Activated CD8-positive, alpha-beta T cell treated with anti-CD3 and anti-CD28 coated beads, Interleukin-2, amount 10 ng/mL, durations not matched to agents 7 days and 5 days (primary cell): ENCODE measurements around the gene HMGXB4. TPM values are rescaled to one million over a fixed set of nuclear protein-coding genes. Genes with fewer than 3 reads are reported as not detected.

ENCODE experiments used
- ATAC-seq: fragments of 150-1000 bp; cut with Tn5 transposase; one replicate; pipeline ENCODE4 v1.10.0; 2021; ENCODE audit warnings: moderate library complexity
- CTCF ChIA-PET: fragments of 350-600 bp; sonication (Branson Sonifier 250); formaldehyde crosslinking; loops from one replicate; lab custom pipeline; 2021; ENCODE audit warnings: antibody characterized with exemption; lab: Charles Lee
- POLR2A ChIA-PET: fragments of 350-600 bp; sonication (Branson Sonifier 250); formaldehyde crosslinking; loops from one replicate; lab custom pipeline; 2021; ENCODE audit warnings: antibody characterized with exemption; lab: Charles Lee
- DNase-seq: peaks from one replicate; pipeline ENCODE4 v3.0.0-alpha.2; 2020
- H3K27ac Mint-ChIP-seq: one replicate; pipeline ENCODE4 v1.8.0; 2021; ENCODE audit warnings: mild to moderate bottlenecking, mixed read lengths
- H3K27me3 Mint-ChIP-seq: one replicate; pipeline ENCODE4 v1.8.0; 2021; ENCODE audit warnings: low read depth, mixed read lengths
- H3K36me3 Mint-ChIP-seq: one replicate; pipeline ENCODE4 v1.8.0; 2021; ENCODE audit warnings: low read depth, mixed read lengths
- H3K4me1 Mint-ChIP-seq: one replicate; pipeline ENCODE4 v1.8.0; 2021; ENCODE audit warnings: low read depth, mixed read lengths
- H3K4me3 Mint-ChIP-seq: one replicate; pipeline ENCODE4 v1.8.0; 2021; ENCODE audit warnings: mild to moderate bottlenecking, mixed read lengths
- H3K9me3 Mint-ChIP-seq: one replicate; pipeline ENCODE4 v1.8.0; 2022; ENCODE audit warnings: mixed read lengths; ENCODE audit not compliant: insufficient read depth
- total RNA-seq, 2 experiments: library from RNA; stranded (reverse); gene quantifications; one replicate each; pipeline ENCODE4 v1.2.3, GENCODE V29; 2021

HMGXB4 gene
- total RNA-seq, 2 experiments from 2014 or later = 34.0 to 36.0 TPM

DNA sequence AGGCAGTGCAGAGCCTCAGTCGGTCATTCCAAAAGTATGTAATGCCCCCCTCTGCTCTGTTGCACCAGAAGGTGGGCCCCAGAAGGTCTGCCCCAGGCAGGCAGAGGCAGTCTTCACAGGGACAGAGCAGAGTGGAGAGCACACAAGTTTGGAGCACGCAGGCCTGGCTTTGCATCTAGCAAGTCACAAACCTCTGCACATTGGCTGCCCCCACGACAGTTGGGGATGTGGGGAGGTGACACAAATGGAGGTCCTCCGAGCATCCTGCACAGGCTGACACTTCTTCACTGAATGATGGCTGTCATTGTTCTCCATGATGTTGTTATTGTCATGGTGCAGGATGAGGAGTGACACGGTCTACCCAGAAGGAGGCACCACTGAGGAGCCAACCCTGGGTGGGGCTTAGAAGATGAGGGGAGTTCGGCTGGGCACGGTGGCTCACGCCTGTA is 54.3 kb downstream of the HMGXB4 start:
- Mint-ChIP-seq H3K4me1 (peaks cover 72% of the 10 kb centered on the region), H3K27ac (no peak overlapping the region), H3K4me3 (no peak overlapping the region), H3K27me3 (no peaks in the 10 kb centered on the region), H3K36me3 (no peaks in the 10 kb centered on the region), H3K9me3 (no peaks in the 10 kb centered on the region)
- no peak for DNase-seq
- POLR2A ChIA-PET = interaction anchor here (3.4 kb wide), 1 partner anchor 12 kb away, joined by 12 read pairs; the partner anchor contains the start of gene TOM1
- ATAC-seq = no peak
- CTCF ChIA-PET = interaction anchor here (1.1 to 1.3 kb wide), 2 partner anchors 18 to 40 kb away, joined by 3 to 6 read pairs; no protein-coding TSS in a partner anchor

DNA sequence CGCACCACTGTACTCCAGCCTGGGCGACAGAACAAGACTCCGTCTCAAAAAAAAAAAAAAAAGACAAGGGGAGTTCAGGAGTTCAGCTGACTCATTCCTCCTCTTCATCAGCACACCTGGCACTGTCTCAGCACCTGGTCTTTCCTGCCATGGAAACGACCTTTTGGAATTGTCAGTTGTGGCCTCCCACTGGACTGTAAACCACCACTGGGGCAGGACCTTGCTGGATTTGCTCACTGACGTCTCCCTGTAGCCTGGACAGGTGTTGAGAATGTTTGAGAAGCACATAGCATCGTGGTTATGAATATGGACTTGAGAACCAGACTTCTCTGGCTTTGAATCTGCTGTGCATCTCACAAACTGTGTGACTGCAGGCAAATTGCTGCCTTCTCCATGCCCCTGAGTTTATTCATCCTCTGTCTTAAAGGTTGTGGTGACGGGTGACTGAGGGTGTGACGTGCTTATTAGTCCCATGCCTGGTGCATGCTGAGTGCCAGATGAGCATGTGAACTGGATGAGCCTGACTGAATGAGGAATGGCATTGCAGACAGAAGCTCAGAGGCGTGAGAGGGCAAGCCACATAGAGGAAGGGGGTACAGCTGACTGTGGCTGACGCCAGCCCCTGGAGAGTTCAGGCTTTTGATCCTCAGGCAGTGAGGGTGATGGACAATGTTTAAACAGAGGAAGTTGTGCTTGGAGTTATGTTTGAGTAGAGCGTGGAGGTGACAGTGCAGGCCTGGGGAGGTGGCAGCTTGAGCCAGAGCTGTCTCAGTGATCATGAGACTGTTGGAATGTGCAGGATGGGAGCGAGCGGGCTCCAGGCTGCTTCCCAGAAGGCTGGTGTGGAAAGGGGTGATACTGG is 55.1 kb downstream of the HMGXB4 start:
- ChIA-PET POLR2A (no interaction called here), CTCF (interaction anchor here (1.4 kb wide), 1 partner anchor 13 kb away, joined by 3 read pairs; no protein-coding TSS in a partner anchor)
- DNase-seq (no peak), ATAC-seq (no peak)
- no peak overlapping the region for H3K4me3 Mint-ChIP-seq
- H3K27me3 Mint-ChIP-seq = no peaks in the 10 kb centered on the region
- H3K27ac Mint-ChIP-seq = peak overlapping the region; percentile 2
- no peaks in the 10 kb centered on the region for H3K36me3 Mint-ChIP-seq
- no peaks in the 10 kb centered on the region for H3K9me3 Mint-ChIP-seq
- peaks cover 63% of the 10 kb centered on the region for H3K4me1 Mint-ChIP-seq

DNA sequence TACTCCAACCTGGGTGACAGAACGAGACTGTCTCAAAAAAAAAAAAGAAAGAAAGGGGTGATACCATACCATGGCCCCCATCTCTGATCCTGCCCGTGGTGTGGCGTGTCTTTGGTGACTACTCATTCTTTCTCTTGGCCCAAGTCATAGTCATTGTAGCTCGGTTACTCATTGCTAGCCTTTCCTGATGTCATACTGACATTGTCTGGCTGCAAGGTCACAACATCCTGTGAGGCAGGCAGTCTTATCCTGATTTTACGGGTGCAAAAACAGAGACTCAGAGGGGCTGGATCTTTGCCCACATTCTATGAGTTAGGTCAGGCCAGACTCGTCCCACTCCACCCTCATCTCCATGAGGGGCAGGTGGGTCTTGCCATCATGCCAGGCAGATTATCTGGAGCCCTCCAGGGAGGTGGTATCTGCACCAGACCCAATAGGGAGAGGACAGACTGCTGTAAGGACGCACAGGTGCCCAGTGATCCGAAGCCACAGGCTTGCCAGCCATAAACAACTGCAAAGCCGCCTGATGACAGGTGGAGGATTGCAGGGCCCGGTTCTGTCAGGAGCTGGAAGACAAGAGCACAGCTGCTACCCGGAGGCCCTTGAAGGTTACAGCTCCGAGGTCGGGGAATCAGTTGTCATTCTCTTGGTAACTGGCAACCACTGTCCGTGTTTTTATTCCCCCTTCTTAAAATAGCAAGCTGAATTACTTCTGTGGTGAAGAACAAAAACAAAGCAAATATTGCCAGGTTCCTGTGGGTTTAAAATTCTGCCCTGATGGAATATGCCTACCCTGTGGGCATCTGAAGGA is 56.2 kb downstream of the HMGXB4 start:
- POLR2A ChIA-PET = interaction anchor here (0.6 kb wide), 1 partner anchor 17 kb away, joined by 3 read pairs; no protein-coding TSS in a partner anchor
- no peak overlapping the region for H3K27ac Mint-ChIP-seq
- ATAC-seq = no peak

DNA sequence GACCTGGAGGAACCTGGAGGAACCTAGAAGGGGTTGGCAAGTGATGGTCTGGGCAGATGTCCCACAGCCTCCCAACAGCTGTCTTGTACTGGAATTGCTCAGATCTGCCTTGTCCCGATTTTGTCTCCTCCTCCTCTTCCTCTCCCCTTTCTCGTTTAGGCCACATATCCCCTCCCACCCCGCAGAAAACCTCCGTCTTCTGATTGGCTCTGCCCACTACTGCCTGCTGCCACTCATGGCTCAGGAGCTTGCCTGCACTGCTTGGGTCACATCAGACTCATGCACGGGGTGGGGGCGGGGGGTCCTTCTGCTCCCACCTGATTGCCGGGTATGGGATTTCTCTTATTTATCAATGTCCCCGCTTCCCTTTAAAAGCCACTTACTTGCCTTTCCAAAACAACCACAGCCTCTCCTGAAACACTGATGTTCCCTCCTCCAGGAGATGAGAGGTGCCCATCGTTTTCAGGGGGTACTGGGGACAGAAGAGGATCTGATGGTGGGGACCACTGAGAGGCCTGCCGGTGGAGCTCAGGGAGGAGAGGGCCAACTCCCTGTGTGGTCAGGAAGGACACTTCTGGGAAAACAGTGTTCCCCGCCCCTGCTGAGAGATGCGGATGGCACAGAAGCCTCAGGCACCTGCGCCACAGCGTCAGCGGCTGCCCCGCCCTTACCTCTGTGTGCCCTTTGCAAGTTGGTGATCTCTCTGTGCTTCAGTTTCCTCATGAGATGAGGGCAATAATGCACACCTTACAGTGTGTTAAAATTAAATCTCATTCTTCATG is 57.1 kb downstream of the HMGXB4 start:
- H3K9me3 Mint-ChIP-seq = no peaks in the 10 kb centered on the region
- CTCF ChIA-PET = interaction anchor here (1.4 kb wide), 1 partner anchor 11 kb away, joined by 3 read pairs; no protein-coding TSS in a partner anchor

More for the DNA sequence above, 56.2 kb downstream of the HMGXB4 start:
- CTCF ChIA-PET = interaction anchor here (1.4 kb wide), 1 partner anchor 12 kb away, joined by 3 read pairs; no protein-coding TSS in a partner anchor
- peak; percentile 30 for DNase-seq
- Mint-ChIP-seq H3K9me3 (no peaks in the 10 kb centered on the region), H3K4me3 (no peak overlapping the region), H3K27me3 (no peaks in the 10 kb centered on the region), H3K36me3 (no peaks in the 10 kb centered on the region), H3K4me1 (peaks cover 52% of the 10 kb centered on the region)

DNA sequence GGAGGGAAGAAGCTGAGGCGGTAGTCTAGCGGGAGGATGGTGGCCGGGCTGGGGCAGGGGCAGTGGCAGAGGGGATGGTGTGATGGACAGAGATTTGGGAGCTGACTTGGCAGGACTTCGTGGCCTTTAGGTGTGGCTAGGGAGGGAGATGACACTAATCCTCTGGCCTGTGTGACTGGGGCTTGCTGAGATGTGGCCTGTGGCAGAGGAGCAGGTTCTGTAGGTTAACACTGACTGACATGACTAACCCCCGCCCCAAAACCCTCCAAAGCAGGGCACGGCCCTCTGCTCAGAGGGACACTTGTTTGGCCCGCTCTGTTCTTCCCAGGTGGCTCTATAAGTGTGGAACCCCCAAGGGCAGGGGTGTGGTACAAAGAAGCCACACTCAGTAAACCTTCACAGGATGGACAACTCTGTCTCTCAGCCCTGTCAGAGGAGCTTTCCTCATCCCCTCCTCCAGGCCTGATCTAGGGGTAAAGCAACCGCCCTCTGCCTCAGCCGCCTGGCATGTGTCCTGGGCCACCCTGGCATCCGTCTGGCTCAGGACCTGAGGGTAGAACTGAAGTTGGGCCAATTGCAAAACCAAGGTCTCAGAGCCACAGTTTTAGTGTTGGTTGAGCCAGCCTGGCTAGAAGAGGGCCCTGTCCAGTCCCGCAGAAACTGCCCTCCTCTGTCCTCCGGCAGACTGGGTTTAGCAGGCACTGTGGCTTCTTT is 58.0 kb downstream of the HMGXB4 start:
- Mint-ChIP-seq H3K27me3 (no peaks in the 10 kb centered on the region), H3K4me3 (no peak overlapping the region), H3K27ac (no peak overlapping the region), H3K4me1 (peaks cover 36% of the 10 kb centered on the region), H3K9me3 (no peaks in the 10 kb centered on the region), H3K36me3 (no peaks in the 10 kb centered on the region)
- DNase-seq = no peak
- ChIA-PET POLR2A (no interaction called here), CTCF (no interaction called here)
- ATAC-seq = no peak

More for the DNA sequence above, 57.1 kb downstream of the HMGXB4 start:
- ATAC-seq (no peak), DNase-seq (no peak)
- peaks cover 44% of the 10 kb centered on the region for H3K4me1 Mint-ChIP-seq
- POLR2A ChIA-PET = no interaction called here
- H3K36me3 Mint-ChIP-seq = no peaks in the 10 kb centered on the region
- H3K27ac Mint-ChIP-seq = no peak overlapping the region
- H3K27me3 Mint-ChIP-seq = no peaks in the 10 kb centered on the region
- H3K4me3 Mint-ChIP-seq = no peak overlapping the region

DNA sequence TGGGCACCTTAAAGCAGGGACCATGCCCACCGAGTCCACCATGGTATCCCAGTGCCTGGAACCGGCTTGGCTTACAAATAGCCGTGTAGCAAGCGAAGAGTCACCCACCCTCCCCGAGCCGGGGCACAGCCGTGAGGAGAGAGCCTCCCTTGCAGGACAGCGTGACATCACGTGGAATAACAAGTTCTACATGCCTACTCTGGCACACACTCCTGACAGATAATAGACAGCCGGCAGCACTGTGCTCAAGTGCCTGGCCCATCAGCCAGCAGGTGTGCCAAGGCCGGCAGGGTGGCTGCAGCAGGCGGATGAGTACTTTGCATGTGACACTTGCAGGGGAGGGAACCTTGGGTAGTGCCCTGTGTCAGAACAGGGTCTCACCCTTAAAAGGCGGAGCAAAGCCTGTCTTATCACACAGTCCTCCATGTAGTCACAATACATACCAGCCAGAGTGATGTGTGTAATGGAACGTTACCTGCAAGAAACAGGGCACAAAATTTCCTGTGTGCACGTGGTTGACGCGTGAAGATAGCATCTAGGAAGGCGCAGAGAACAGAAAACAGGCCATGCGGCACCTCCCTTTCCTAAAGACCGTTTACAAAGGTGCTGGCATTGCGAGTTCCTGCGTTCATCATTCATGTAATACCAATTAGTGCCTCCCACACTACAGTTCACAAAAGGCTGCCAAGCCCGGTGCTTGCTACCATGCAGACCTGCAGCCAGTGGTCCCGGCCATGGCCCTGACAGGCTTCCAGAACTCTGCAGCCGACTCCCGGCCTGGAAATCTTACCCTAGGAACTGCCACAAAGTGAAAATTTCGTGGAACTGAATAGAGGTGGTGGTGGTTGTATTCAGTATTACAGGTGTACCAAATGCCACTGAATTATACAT is 58.8 kb downstream of the HMGXB4 start:
- CTCF ChIA-PET = no interaction called here
- Mint-ChIP-seq H3K9me3 (no peaks in the 10 kb centered on the region), H3K27ac (no peak overlapping the region), H3K4me1 (peaks cover 28% of the 10 kb centered on the region), H3K36me3 (no peaks in the 10 kb centered on the region), H3K4me3 (no peak overlapping the region), H3K27me3 (no peaks in the 10 kb centered on the region)
- DNase-seq (no peak), ATAC-seq (no peak)
- POLR2A ChIA-PET = no interaction called here

DNA sequence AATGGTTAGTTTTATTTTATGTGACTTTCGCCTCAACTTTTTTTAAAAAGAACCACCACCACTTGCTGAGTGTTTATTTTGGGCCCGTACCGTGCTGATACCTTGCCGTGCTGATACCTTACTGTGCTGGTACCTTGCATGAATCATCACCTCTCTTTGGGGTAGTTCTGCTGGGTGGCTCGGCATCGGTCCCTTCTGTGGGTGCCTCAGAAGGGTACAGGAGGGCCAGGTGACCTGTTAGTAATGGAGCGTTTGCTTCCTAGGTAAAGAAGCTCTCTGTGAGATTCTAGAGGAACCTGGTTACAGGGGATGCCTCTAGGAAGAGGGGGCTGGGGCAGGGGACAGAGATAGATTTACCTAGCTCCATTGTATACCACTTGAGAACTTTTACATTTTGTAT is 59.5 kb downstream of the HMGXB4 start:
- Mint-ChIP-seq H3K36me3 (no peaks in the 10 kb centered on the region), H3K4me3 (no peak overlapping the region), H3K27me3 (no peaks in the 10 kb centered on the region), H3K4me1 (peaks cover 21% of the 10 kb centered on the region), H3K27ac (no peak overlapping the region), H3K9me3 (no peaks in the 10 kb centered on the region)
- ChIA-PET CTCF (no interaction called here), POLR2A (no interaction called here)
- no peak for ATAC-seq
- DNase-seq = no peak

DNA sequence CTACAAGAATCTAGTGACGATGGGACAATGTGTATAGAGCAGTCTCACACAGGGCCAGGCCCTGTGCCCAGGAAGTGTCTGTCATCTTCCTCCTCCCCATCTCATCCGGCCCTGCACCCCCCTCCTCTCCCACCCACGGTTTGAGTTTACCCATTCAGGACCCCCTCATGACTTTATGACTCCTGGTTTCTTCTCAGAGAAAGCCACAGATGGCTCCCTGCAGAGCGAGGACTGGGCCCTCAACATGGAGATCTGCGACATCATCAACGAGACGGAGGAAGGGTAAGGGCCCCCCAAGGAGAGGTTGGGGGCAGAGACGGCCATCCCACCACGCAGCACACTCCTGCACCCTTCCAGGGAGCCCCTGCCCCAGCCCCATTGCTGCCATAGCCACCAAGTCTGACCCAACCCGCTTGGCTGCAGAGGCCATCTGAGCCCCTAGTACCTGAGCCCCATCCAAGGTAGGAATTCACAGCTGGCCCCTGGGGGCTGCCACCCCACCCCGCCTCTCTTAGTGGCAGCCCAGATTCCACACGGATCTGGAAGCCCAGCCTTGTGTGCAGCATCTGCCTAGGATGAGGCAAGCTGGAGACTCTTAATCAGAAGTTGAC is 60.5 kb downstream of the HMGXB4 start:
- H3K36me3 Mint-ChIP-seq = no peaks in the 10 kb centered on the region
- H3K9me3 Mint-ChIP-seq = no peaks in the 10 kb centered on the region
- DNase-seq = no peak
- ChIA-PET POLR2A (no interaction called here), CTCF (interaction anchor here (1.3 kb wide), 1 partner anchor 13 kb away, joined by 3 read pairs; no protein-coding TSS in a partner anchor)
- H3K27me3 Mint-ChIP-seq = no peaks in the 10 kb centered on the region
- H3K4me3 Mint-ChIP-seq = no peak overlapping the region
- H3K4me1 Mint-ChIP-seq = peaks cover 15% of the 10 kb centered on the region
- no peak for ATAC-seq
- no peak overlapping the region for H3K27ac Mint-ChIP-seq

DNA sequence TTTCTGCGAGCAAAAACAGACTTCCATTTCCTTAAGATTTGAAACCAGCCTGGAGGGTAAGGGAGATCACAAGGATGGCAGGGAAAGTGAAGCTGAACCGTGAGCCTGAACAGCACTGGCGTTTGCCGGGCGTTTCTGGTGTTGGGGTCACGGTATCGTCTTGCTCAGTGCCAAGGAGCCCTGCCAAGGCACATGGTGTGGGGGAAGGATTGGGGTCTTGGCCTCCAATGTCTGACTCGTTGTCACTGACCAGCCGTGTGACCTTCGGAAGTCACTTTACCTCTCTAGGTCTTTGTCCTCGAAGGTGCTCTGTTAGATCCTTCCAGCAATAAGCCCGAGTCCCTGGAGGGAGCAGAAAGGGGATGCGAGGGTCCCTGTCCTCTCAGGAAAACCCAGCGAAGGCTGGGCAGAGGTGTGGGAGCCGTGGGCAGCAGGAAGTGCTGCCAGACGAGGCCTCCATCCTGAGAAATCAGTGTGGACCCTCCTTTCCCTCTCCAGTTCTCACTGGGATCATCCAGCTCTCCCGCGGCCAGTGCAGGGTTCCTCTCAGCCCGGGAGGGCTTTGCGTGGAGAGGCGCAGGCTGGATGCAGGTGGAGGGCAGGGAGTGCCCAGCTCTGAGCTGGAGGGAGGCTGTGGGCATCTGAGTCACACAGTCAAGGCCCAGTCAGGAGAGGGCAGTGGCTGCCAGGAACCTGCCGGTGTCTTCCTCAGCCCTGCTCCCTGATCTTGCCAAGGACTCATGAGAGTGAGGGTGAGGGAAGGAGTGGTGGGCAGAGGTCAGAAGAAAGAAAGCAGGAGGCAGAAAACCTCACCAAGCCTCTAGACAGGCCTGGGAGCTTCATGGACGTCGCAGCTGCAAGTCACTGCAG is 61.3 kb downstream of the HMGXB4 start:
- POLR2A ChIA-PET = no interaction called here
- no peak for DNase-seq
- no peak for ATAC-seq

More for the DNA sequence above, 61.3 kb downstream of the HMGXB4 start:
- H3K4me3 Mint-ChIP-seq = no peak overlapping the region
- no peaks in the 10 kb centered on the region for H3K27me3 Mint-ChIP-seq
- peaks cover 10% of the 10 kb centered on the region for H3K4me1 Mint-ChIP-seq
- H3K27ac Mint-ChIP-seq = no peak overlapping the region
- H3K36me3 Mint-ChIP-seq = peaks cover 6% of the 10 kb centered on the region
- no peaks in the 10 kb centered on the region for H3K9me3 Mint-ChIP-seq
- CTCF ChIA-PET = interaction anchor here (1.3 kb wide), 1 partner anchor 12 kb away, joined by 3 read pairs; no protein-coding TSS in a partner anchor
